Peyer's patch (tissue), 4 donors: ENCODE measurements around the gene AP4M1.

Source experiments
- POLR2A ChIP-seq, 2 donors: fragments of 450-650 bp; IDR thresholded peaks; one replicate each; pipeline ENCODE4 v1.5.1; 2017; ENCODE audit warnings: antibody characterized with exemption in 2 of 2, mild to moderate bottlenecking in 2 of 2, moderate library complexity in 2 of 2
- TF ChIP-seq, protein P1 (sequence below), 6 experiments: fragments of 450-650 bp in 4 of 6; fragments of 200-600 bp in 2 of 6; sonication (generic) in 1 of 6; IDR thresholded peaks; one replicate each; pipeline ENCODE4 v1.5.1; 2017 to 2019; ENCODE audit warnings: antibody characterized with exemption in 6 of 6, mild to moderate bottlenecking in 3 of 6, moderate library complexity in 1 of 6

DNA sequence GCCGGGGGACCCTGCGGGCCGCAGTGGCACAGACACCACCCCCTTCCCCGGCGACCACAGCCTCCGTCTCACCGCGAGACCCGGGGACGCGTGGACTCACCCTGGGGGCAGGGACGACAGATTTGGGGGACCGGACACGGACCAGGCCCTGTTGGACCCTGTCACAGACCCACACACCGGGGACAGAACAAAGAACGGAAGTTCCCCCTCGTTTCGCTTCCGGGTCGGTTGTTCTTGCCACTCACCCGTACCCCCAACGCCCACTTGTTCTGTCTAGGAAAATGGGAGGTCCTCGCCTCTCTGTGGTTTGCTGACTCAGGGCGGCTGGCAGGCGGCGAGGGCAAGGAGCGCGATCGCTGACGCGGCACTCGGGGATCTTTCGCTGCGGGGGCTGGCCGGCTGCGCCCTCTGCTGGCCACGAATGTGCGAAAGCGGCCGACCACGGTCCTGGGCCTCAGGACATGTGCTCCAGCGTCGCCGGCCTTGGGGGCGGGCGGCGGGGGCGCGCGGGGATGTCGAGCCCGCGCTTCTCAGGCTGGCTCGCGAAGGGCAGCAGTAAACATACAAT is 19.8 kb upstream of the AP4M1 start, which contains the start of gene ZNF3:
- TF ChIP-seq, protein P1, sequence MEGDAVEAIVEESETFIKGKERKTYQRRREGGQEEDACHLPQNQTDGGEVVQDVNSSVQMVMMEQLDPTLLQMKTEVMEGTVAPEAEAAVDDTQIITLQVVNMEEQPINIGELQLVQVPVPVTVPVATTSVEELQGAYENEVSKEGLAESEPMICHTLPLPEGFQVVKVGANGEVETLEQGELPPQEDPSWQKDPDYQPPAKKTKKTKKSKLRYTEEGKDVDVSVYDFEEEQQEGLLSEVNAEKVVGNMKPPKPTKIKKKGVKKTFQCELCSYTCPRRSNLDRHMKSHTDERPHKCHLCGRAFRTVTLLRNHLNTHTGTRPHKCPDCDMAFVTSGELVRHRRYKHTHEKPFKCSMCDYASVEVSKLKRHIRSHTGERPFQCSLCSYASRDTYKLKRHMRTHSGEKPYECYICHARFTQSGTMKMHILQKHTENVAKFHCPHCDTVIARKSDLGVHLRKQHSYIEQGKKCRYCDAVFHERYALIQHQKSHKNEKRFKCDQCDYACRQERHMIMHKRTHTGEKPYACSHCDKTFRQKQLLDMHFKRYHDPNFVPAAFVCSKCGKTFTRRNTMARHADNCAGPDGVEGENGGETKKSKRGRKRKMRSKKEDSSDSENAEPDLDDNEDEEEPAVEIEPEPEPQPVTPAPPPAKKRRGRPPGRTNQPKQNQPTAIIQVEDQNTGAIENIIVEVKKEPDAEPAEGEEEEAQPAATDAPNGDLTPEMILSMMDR (IDR thresholded peaks at IDR 0.05) = peak; percentile 94 to 97 (median 96)
- TF ChIP-seq POLR2A (IDR thresholded peaks at IDR 0.05) = peak; percentile 80 to 87
